Upper lobe of left lung (tissue), 6 donors: ENCODE results near the gene GABRR3. TPM values are rescaled to one million over a fixed set of nuclear protein-coding genes. Genes with fewer than 3 reads are reported as not detected.

Experiments
- ATAC-seq, 2 donors: fragments of 200-7000 bp; cut with Tn5 transposase; one replicate each; pipeline ENCODE4 v1.9.1; 2022; ENCODE audit warnings: mild to moderate bottlenecking in 2 of 2, moderate library complexity in 2 of 2; ENCODE audit not compliant: low FRiP score in 2 of 2
- DNase-seq, 2 donors: peaks; one replicate each; pipeline ENCODE4 v3.0.0-alpha.2; 2019 to 2020
- H3K27ac ChIP-seq, 4 donors: fragments of 200-600 bp; sonication (generic); one replicate each; pipeline ENCODE4 v1.5.1; 2016 to 2019
- H3K27me3 ChIP-seq, 4 donors: fragments of 200-600 bp; sonication (generic); one replicate each; pipeline ENCODE4 v1.5.1; 2017 to 2019
- H3K36me3 ChIP-seq, 4 donors: fragments of 200-600 bp; sonication (generic); one replicate each; pipeline ENCODE4 v1.5.1; 2016 to 2019
- H3K4me1 ChIP-seq, 4 donors: fragments of 200-600 bp; sonication (generic); one replicate each; pipeline ENCODE4 v1.5.1; 2018 to 2019
- H3K4me3 ChIP-seq, 4 donors: fragments of 200-600 bp; sonication (generic); one replicate each; pipeline ENCODE4 v1.5.1; 2017 to 2019; ENCODE audit warnings: mild to moderate bottlenecking in 2 of 4, moderate library complexity in 1 of 4
- H3K9me3 ChIP-seq, 4 donors: fragments of 200-600 bp; sonication (generic); one replicate each; pipeline ENCODE4 v1.5.1; 2018 to 2019
- EP300 ChIP-seq, 4 donors: sonication (generic); formaldehyde crosslinking; IDR thresholded peaks; one replicate each; pipeline ENCODE4 v1.5.1; 2017; ENCODE audit warnings: antibody characterized with exemption in 4 of 4, control low read depth in 2 of 4
- POLR2A ChIP-seq, 4 donors: fragments of 450-650 bp; IDR thresholded peaks; one replicate each; pipeline ENCODE4 v1.5.1; 2016 to 2017; ENCODE audit warnings: antibody characterized with exemption in 4 of 4, mild to moderate bottlenecking in 2 of 4
- POLR2AphosphoS5 ChIP-seq, 2 donors: sonication (generic); formaldehyde crosslinking; IDR thresholded peaks; one replicate each; pipeline ENCODE4 v1.5.1; 2017; ENCODE audit warnings: antibody characterized with exemption in 2 of 2
- WGBS, 2 donors: methylation state at CpG; one replicate each; pipeline ENCODE4 v1.1.5; 2017 to 2018; 5-methylcytosine and 5-hydroxymethylcytosine counted together
- total RNA-seq, 6 donors: library from RNA; depleted of rRNA in 4 of 6; stranded (reverse); fragments of >200 nt in 4 of 6; gene quantifications; one replicate each; pipeline versions ENCODE4 v1.1.0 to v1.2.1, GENCODE V29; 2016 to 2021
- TF ChIP-seq, protein P1 (sequence below), 6 experiments: fragments of 450-650 bp in 4 of 6; fragments of 200-600 bp in 2 of 6; sonication (generic) in 2 of 6; IDR thresholded peaks; one replicate each; pipeline ENCODE4 v1.5.1; 2016 to 2019; ENCODE audit warnings: antibody characterized with exemption in 6 of 6
- donor health status: DM: no; HTN: no; CAD: no; lungs with moderate emphysema.
- donor health status: DM: no; HTN: yes; CAD: no; lungs with severe emphysema.

The GABRR3 gene
- total RNA-seq, 6 donors from 2014 or later = not detected

DNA sequence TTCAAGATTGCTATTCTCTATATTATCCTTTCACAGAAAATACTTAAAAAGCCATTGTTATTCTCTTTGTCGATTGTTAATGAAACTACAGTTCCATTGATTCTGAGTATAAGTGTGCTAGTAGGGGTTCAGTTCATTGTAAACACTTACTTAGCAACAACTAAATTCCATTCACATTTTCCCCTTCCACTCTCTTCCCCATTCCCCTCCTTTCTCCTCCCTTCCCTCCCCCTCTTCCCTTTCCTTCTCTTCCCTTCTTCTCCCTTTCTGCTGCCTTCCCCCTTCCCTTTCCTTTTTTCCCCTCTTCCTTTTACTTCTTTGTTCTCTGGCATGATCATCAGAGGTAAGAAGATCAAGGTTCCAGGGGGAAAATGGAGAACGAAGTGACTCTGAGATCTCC lies 41.6 kb downstream of the GABRR3 start:
- no peaks in the 10 kb centered on the region for H3K27me3 ChIP-seq
- WGBS, 2 donors = 76 to 80% methylated on average over 2 of the region's 2 CpGs
- ATAC-seq (no peak), DNase-seq (no peak)
- peaks cover 0 to 5% (median 2%) of the 10 kb centered on the region in 4 donors for H3K4me1 ChIP-seq
- no peaks in the 10 kb centered on the region for H3K36me3 ChIP-seq
- H3K9me3 ChIP-seq = no peaks in the 10 kb centered on the region
- H3K27ac ChIP-seq = no peak overlapping the region
- H3K4me3 ChIP-seq = no peak overlapping the region
- TF ChIP-seq, protein P1, sequence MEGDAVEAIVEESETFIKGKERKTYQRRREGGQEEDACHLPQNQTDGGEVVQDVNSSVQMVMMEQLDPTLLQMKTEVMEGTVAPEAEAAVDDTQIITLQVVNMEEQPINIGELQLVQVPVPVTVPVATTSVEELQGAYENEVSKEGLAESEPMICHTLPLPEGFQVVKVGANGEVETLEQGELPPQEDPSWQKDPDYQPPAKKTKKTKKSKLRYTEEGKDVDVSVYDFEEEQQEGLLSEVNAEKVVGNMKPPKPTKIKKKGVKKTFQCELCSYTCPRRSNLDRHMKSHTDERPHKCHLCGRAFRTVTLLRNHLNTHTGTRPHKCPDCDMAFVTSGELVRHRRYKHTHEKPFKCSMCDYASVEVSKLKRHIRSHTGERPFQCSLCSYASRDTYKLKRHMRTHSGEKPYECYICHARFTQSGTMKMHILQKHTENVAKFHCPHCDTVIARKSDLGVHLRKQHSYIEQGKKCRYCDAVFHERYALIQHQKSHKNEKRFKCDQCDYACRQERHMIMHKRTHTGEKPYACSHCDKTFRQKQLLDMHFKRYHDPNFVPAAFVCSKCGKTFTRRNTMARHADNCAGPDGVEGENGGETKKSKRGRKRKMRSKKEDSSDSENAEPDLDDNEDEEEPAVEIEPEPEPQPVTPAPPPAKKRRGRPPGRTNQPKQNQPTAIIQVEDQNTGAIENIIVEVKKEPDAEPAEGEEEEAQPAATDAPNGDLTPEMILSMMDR (IDR thresholded peaks at IDR 0.05) = no peak

DNA sequence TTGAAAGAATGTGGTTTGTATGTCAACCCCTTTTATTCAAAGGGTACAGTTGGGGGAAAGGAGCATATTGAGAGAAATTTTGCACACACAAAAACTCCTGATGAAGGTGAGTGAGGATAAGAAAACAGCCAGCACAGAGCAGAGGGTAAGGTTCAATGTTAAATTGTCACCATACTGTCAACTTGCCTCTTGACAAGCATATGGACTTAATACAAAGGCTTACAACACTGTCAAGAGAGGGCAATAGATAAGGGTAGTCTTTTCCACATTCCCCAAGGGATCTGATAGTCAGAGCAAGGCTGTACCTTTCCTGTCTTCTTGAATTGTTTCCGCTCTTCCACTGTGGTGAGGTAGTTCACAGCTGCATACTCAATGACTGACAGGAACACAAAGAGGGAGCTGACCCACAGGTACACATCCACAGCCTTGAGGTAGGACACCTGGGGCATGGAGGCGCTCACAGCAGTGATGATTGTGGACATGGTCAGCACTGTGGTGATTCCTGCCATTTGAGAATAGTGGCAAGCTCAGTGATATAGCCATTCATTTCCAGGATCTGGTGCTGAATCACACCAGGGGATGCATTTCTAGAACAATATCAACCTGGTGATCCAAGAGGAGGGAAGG lies 42.5 kb downstream of the GABRR3 start:
- whole genome bisulfite sequencing, 2 donors = 92 to 100% methylated on average over 1 to 2 of the region's 2 CpGs
- H3K36me3 ChIP-seq = no peaks in the 10 kb centered on the region
- no peaks in the 10 kb centered on the region for H3K9me3 ChIP-seq
- H3K27ac ChIP-seq = no peak overlapping the region
- TF ChIP-seq, protein P1 (IDR thresholded peaks at IDR 0.05) = no peak
- TF ChIP-seq EP300 (IDR thresholded peaks at IDR 0.05) (no peak), POLR2AphosphoS5 (IDR thresholded peaks at IDR 0.05) (no peak), POLR2A (IDR thresholded peaks at IDR 0.05) (no peak)
- H3K4me1 ChIP-seq = peaks cover 0 to 5% (median 2%) of the 10 kb centered on the region in 4 donors
- ATAC-seq (no peak), DNase-seq (no peak)
- no peaks in the 10 kb centered on the region for H3K27me3 ChIP-seq
- no peak overlapping the region for H3K4me3 ChIP-seq

DNA sequence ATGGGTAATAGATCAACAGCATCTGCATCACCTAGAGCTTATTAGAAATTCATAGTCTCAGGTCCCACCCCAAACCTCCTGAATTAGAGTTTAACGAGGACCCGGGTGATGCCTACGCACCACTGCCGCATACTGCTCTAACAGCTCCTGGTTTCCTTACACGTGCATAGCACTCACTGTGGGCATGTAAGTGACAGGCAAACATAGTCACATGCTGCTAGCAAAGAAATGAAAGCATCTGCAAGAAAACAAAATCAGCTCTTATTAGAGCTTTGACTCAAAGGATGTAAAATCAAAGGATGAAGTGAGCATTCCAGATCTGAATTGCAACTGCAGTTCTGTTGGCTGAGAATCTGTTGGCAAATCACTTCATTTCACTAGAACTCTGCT lies 43.8 kb downstream of the GABRR3 start:
- Histone ChIP-seq H3K27me3 (no peaks in the 10 kb centered on the region), H3K27ac (no peak overlapping the region), H3K4me1 (peaks cover 0 to 5% (median 2%) of the 10 kb centered on the region in 4 donors), H3K9me3 (no peaks in the 10 kb centered on the region), H3K4me3 (no peak overlapping the region), H3K36me3 (no peaks in the 10 kb centered on the region)
- ATAC-seq (no peak), DNase-seq (no peak)
- TF ChIP-seq, protein P1 (IDR thresholded peaks at IDR 0.05) = no peak
- TF ChIP-seq EP300 (IDR thresholded peaks at IDR 0.05) = no peak
- no peak for TF ChIP-seq POLR2AphosphoS5 (IDR thresholded peaks at IDR 0.05)
- no peak for TF ChIP-seq POLR2A (IDR thresholded peaks at IDR 0.05)
- 39 to 50% methylated on average over 5 of the region's 5 CpGs for WGBS, 2 donors

DNA sequence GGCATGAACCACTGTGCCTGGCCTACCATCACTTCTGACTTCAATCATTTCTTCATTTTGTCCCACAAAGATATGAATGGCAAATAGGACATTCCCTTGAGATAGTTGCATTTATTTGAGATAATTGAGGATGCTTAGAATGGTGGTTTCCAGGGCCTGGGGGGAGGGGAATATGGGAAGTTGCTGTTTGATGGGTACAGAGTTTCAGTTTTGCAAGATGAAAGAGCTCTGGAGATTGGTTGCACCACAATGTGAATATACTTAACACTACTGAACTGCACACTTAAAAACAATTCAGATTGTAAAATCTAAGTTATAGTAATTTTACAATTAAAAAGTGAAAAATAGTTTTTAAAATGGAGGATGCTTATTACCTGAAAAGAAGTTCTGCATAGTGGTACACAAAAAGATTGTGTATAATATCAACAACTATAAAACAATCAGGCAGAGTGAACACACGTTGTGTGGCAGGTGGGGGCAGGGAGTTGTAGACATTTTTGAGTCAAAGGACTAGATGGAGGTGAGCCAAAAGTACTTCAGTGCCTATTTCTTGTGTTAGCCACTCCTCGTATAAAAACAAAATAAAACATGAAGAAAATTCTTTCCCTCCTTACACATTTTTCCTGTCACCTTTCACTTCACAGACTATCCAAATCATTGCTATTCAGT lies 44.4 kb downstream of the GABRR3 start:
- ATAC-seq (no peak), DNase-seq (no peak)
- 29 to 38% methylated on average over 2 of the region's 2 CpGs for WGBS, 2 donors
- Histone ChIP-seq H3K27me3 (no peaks in the 10 kb centered on the region), H3K4me1 (peaks cover 0 to 5% (median 2%) of the 10 kb centered on the region in 4 donors), H3K27ac (no peak overlapping the region), H3K4me3 (no peak overlapping the region), H3K9me3 (no peaks in the 10 kb centered on the region), H3K36me3 (no peaks in the 10 kb centered on the region)
- no peak for TF ChIP-seq EP300 (IDR thresholded peaks at IDR 0.05)
- TF ChIP-seq, protein P1 (IDR thresholded peaks at IDR 0.05) = no peak
- TF ChIP-seq POLR2AphosphoS5 (IDR thresholded peaks at IDR 0.05) = no peak
- TF ChIP-seq POLR2A (IDR thresholded peaks at IDR 0.05) = no peak
